ENCODE data around the gene EML4. TPM values are rescaled to one million over a fixed set of nuclear protein-coding genes. Genes with fewer than 3 reads are reported as not detected.
A peak's percentile ranks its signal among the peaks of the same experiment; 100 is the strongest.

The EML4 gene
- total RNA-seq, 2 experiments from 2014 or later: 58.2 to 59.7 TPM

DNA sequence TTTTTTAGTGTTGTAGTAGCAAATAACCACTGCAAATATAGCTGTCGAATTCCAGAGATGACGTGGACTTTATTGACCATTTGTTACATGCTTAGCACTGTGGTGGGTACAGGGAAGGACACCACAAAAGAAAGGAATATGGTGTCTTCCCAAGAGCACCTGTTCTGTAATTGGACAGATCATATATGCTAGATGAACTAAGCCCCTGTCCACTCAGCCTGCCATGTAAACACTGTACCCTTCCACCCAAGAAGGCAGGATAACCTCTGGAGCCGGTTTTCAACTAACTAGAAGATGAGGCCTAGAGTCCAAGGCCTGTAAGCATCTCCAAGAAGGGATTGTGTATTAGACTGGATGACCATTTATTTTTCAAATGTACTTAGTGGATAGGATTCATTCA is 147.8 kb downstream of the EML4 start:
- DNase-seq (no peak), ATAC-seq (no peak)
- H3K4me1 Mint-ChIP-seq (ENCODE audit: low read depth): peaks cover 32% of the 10 kb centered on the region
- no peak overlapping the region for H3K4me3 Mint-ChIP-seq
- peak overlapping the region; percentile 59 for H3K27ac Mint-ChIP-seq
- H3K27me3 Mint-ChIP-seq: no peaks in the 10 kb centered on the region
- peaks cover 30% of the 10 kb centered on the region for H3K36me3 Mint-ChIP-seq (ENCODE audit: low read depth)
- intact Hi-C loops (cut with micrococcal nuclease): no loop called here
- POLR2A ChIA-PET: no interaction called here
- TF ChIP-seq, protein P1, sequence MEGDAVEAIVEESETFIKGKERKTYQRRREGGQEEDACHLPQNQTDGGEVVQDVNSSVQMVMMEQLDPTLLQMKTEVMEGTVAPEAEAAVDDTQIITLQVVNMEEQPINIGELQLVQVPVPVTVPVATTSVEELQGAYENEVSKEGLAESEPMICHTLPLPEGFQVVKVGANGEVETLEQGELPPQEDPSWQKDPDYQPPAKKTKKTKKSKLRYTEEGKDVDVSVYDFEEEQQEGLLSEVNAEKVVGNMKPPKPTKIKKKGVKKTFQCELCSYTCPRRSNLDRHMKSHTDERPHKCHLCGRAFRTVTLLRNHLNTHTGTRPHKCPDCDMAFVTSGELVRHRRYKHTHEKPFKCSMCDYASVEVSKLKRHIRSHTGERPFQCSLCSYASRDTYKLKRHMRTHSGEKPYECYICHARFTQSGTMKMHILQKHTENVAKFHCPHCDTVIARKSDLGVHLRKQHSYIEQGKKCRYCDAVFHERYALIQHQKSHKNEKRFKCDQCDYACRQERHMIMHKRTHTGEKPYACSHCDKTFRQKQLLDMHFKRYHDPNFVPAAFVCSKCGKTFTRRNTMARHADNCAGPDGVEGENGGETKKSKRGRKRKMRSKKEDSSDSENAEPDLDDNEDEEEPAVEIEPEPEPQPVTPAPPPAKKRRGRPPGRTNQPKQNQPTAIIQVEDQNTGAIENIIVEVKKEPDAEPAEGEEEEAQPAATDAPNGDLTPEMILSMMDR (IDR thresholded peaks at IDR 0.05): no peak
- CTCF ChIA-PET: interaction anchor here (0.9 to 1.3 kb wide), 2 partner anchors 12 to 145 kb away, joined by 4 read pairs; no protein-coding TSS in a partner anchor
- no peaks in the 10 kb centered on the region for H3K9me3 Mint-ChIP-seq

DNA sequence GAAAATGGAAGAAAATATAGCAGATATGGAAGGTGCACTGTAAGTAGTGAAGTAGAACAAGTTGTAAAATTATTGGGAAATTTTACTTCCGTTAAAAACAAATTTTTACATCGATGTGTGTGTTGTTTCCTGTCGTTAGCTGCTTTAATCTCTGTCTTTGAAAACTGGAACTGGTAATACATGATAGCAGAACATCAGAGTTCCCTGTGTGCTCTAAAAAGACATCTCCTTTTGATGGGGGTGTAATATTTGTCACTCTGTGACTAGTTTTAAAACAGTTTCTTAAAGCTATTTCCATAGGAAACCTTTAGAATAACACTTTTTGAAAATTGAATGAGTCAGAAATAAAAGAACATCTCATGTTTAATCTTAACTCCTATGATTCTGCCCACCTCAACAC is 148.3 kb downstream of the EML4 start:
- Mint-ChIP-seq H3K36me3 (ENCODE audit: low read depth) (peaks cover 30% of the 10 kb centered on the region), H3K4me1 (ENCODE audit: low read depth) (peaks cover 32% of the 10 kb centered on the region), H3K4me3 (no peak overlapping the region), H3K27ac (peak overlapping the region; percentile 66), H3K9me3 (no peaks in the 10 kb centered on the region), H3K27me3 (no peaks in the 10 kb centered on the region)
- intact Hi-C loops (cut with micrococcal nuclease): no loop called here
- ChIA-PET CTCF (interaction anchor here (0.6 to 0.9 kb wide), 2 partner anchors 8 to 146 kb away, joined by 3 to 4 read pairs; no protein-coding TSS in a partner anchor), POLR2A (no interaction called here)
- TF ChIP-seq, protein P1 (IDR thresholded peaks at IDR 0.05): no peak
- ATAC-seq (peak; percentile 55), DNase-seq (no peak)

DNA sequence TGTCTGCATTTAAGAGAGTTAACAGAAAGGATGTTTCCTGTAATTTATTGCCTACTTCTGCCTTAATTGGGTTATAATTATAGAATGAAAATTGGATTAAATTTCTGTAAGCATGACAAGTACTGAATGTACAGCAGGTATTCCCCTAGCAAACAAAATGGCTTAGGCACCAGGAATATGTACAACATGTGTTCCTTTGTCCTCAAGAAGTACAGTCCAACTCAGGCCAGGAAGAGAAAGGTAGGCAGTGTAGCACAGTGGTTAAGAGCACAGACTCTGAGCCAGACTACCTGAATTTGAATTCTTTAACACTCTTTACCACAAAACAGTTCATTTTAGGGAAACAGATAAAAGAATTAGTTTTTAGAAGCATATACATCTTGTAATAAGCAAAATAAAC is 148.8 kb downstream of the EML4 start:
- Mint-ChIP-seq H3K4me1 (ENCODE audit: low read depth) (peaks cover 32% of the 10 kb centered on the region), H3K36me3 (ENCODE audit: low read depth) (peaks cover 30% of the 10 kb centered on the region), H3K27me3 (no peaks in the 10 kb centered on the region), H3K4me3 (no peak overlapping the region), H3K9me3 (no peaks in the 10 kb centered on the region), H3K27ac (peak overlapping the region; percentile 66)
- POLR2A ChIA-PET: no interaction called here
- CTCF ChIA-PET: interaction anchor here (0.6 to 0.9 kb wide), 2 partner anchors 9 to 147 kb away, joined by 3 to 4 read pairs; no protein-coding TSS in a partner anchor
- intact Hi-C loops (cut with micrococcal nuclease): no loop called here
- ATAC-seq (no peak), DNase-seq (no peak)
- TF ChIP-seq, protein P1 (IDR thresholded peaks at IDR 0.05): no peak

DNA sequence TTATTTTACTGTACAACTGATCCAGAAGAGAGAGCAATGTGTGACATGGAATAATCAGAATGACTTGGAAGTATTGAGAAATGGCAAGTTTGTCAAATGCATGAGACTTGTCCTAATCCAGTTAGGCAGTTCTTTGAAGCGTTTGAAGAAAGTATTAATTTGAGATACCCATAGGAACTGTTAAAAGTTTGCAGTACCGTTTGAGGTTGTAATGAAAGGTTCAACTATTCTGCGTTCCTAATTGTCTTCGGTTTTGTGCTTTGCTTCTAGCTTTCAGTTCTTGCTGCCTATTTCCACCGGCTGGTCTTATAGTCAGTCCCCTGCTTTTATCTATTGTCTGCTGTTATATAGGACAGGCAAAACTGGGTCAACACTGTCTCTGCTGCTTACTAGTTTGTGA is 150.1 kb downstream of the EML4 start:
- POLR2A ChIA-PET: interaction anchor here (1.3 kb wide), 1 partner anchor 1807 kb away, joined by 3 read pairs; no protein-coding TSS in a partner anchor
- DNase-seq (no peak), ATAC-seq (no peak)
- intact Hi-C loops (cut with micrococcal nuclease): no loop called here
- H3K27ac Mint-ChIP-seq: no peak overlapping the region
- H3K4me3 Mint-ChIP-seq: no peak overlapping the region
- H3K4me1 Mint-ChIP-seq (ENCODE audit: low read depth): peaks cover 32% of the 10 kb centered on the region
- TF ChIP-seq, protein P1 (IDR thresholded peaks at IDR 0.05): no peak
- no peaks in the 10 kb centered on the region for H3K27me3 Mint-ChIP-seq
- H3K36me3 Mint-ChIP-seq (ENCODE audit: low read depth): peaks cover 30% of the 10 kb centered on the region
- CTCF ChIA-PET: interaction anchor here (1.8 kb wide), 1 partner anchor 10 kb away, joined by 7 read pairs; no protein-coding TSS in a partner anchor
- H3K9me3 Mint-ChIP-seq: no peaks in the 10 kb centered on the region

DNA sequence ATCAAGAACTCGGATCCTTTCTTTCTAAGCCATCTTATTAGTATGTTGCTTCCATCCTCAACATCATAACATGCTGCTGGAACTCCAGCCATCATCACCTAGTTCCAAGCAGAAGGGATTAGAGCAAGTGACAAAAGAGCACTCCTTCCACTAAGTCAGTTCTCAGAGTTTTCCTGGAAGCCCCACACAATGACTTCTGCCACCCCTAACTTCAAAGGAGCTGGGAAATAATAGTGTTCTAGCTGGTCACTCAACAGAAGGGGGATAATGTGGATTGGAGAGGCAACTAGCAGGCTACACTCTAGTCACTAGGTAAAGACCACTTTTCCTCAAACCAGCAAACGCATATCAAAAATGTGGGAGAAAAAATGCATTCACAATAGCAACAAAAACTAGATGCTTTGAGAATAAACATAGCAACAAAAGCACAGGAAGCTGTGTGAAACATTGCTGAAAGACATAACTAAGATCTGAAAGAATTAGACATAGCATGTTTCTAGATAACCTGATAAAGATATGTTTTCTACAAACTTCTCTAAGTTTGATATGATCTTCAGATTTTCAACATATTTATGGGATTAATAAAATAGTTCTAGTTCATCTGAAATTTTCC is 152.4 kb downstream of the EML4 start:
- Mint-ChIP-seq H3K36me3 (ENCODE audit: low read depth) (peaks cover 26% of the 10 kb centered on the region), H3K27ac (peak overlapping the region; percentile 12), H3K9me3 (no peaks in the 10 kb centered on the region), H3K4me1 (ENCODE audit: low read depth) (peaks cover 21% of the 10 kb centered on the region), H3K4me3 (no peak overlapping the region), H3K27me3 (no peaks in the 10 kb centered on the region)
- intact Hi-C loops (cut with micrococcal nuclease): loop anchor here (10.0 kb wide), 1 partner anchor 227 kb away; no protein-coding TSS in a partner anchor
- CTCF ChIA-PET: no interaction called here
- POLR2A ChIA-PET: interaction anchor here (1.0 to 1.3 kb wide), 2 partner anchors 13 to 14 kb away, joined by 3 read pairs; no protein-coding TSS in a partner anchor
- DNase-seq: no peak
- TF ChIP-seq, protein P1 (IDR thresholded peaks at IDR 0.05): no peak
- no peak for ATAC-seq
